Measurements from ENCODE around the gene TMCC3. TPM values are rescaled to one million over a fixed set of nuclear protein-coding genes. Genes with fewer than 3 reads are reported as not detected.
A peak's percentile ranks its signal among the peaks of the same experiment; 100 is the strongest.

Gene TMCC3
- total and polyA plus RNA-seq, 2 of the 13 experiments (the other 11 are each of a cell fraction or from before 2014, with no cell fraction given) = not detected

GRCh38 chr12:94620621-94621020 lies 29.7 kb downstream of the TMCC3 start:
- peak; percentile 45; the same call in 2 of the 3 replicates for ATAC-seq
- CTCF ChIA-PET (ENCODE audit: low intra/inter-chr PET ratio, low total read pairs) = no interaction called here
- intact Hi-C loops (cut with micrococcal nuclease; ENCODE audit: unreplicated experiment) (no loop called here), in situ Hi-C loops (cut with HindIII; ENCODE audit: extremely low pct_ligation_motif_present, low pct_unique_long_range_greater_than_20kb) (no loop called here)
- H3K9ac ChIP-seq (ENCODE audit: insufficient read depth, low read depth, low read length) = no peak overlapping the region
- FAIRE-seq = no peak
- no peaks in the 10 kb centered on the region for H3K9me3 ChIP-seq (ENCODE audit: low read length)
- H3K27me3 ChIP-seq (ENCODE audit: control insufficient read depth in 1 of 2, insufficient read depth in 2 of 2, low read length in 2 of 2) = no peaks in the 10 kb centered on the region; a peak in 1 of 5 replicates
- H2AFZ ChIP-seq (ENCODE audit: low read length) = no peak overlapping the region
- H3K4me2 ChIP-seq (ENCODE audit: low read depth, low read length) = no peak overlapping the region
- H4K20me1 ChIP-seq (ENCODE audit: insufficient read depth, low read length) = no peaks in the 10 kb centered on the region
- DNase-seq (ENCODE audit: low spot score) = peak; percentile 19
- H3K4me3 ChIP-seq (replicated peaks in 1 of 3; ENCODE audit: insufficient read depth in 1 of 3, low read depth in 2 of 3, low read length in 3 of 3) = no peak overlapping the region
- BruUV-seq (replicated peaks) = no TSS peak
- POLR2A ChIA-PET = no interaction called here
- TF ChIP-seq ZKSCAN8 (CRISPR knock-in tag; IDR thresholded peaks at IDR 0.05; ENCODE audit: borderline replicate concordance) (no peak), TAF1 (CRISPR knock-in tag; IDR thresholded peaks at IDR 0.05) (no peak), GMEB2 (CRISPR knock-in tag; IDR thresholded peaks at IDR 0.05; ENCODE audit: low read depth) (no peak), RFX1 (IDR thresholded peaks at IDR 0.05) (no peak), HNF1A (IDR thresholded peaks at IDR 0.05; ENCODE audit: low read depth) (peak; percentile 60), HNF1A (CRISPR knock-in tag; IDR thresholded peaks at IDR 0.05; ENCODE audit: borderline replicate concordance) (no peak), RFX3 (CRISPR knock-in tag; IDR thresholded peaks at IDR 0.05) (no peak), GRHL1 (CRISPR knock-in tag; conservative IDR thresholded peaks at IDR 0.05) (no peak)
- no peak overlapping the region for H3K27ac ChIP-seq (ENCODE audit: extremely low read length, insufficient read depth, low read length)
- 3% methylated on average over 3 of the region's 3 CpGs for WGBS (ENCODE audit: low lambda C conversion rate)
- H3K4me1 ChIP-seq (ENCODE audit: insufficient read depth, low read length) = peaks cover 25% of the 10 kb centered on the region
- H3K36me3 ChIP-seq (replicated peaks in 1 of 2; ENCODE audit: control insufficient read depth in 1 of 2, insufficient read depth in 2 of 2, low read length in 2 of 2) = no peaks in the 10 kb centered on the region
- H3K79me2 ChIP-seq (ENCODE audit: insufficient read depth, low read length) = no peaks in the 10 kb centered on the region
